Testis (tissue), 3 donors: ENCODE results near the gene NUP50. TPM values are rescaled to one million over a fixed set of nuclear protein-coding genes. Genes with fewer than 3 reads are reported as not detected.
A peak's percentile ranks its signal among the peaks of the same experiment; 100 is the strongest.

Source experiments
- DNase-seq: peaks from one replicate; pipeline ENCODE4 v3.0.0-alpha.2; 2019
- H3K27ac ChIP-seq, 2 donors: fragments of 200-600 bp; sonication (generic); one replicate each; pipeline ENCODE4 v1.5.1; 2019
- H3K27me3 ChIP-seq: fragments of 200-600 bp; sonication (generic); one replicate; pipeline ENCODE4 v1.5.1; 2019
- H3K36me3 ChIP-seq: fragments of 200-600 bp; sonication (generic); one replicate; pipeline ENCODE4 v1.5.1; 2017; ENCODE audit warnings: low read depth; ENCODE audit errors: missing control alignments
- H3K4me1 ChIP-seq: fragments of 200-600 bp; sonication (generic); one replicate; pipeline ENCODE4 v1.5.1; 2019
- H3K4me3 ChIP-seq, 2 donors: fragments of 200-600 bp; sonication (generic); one replicate each; pipeline ENCODE4 v1.5.1; 2017 to 2019
- H3K9me3 ChIP-seq: fragments of 200-600 bp; sonication (generic); one replicate; pipeline ENCODE4 v1.5.1; 2017
- POLR2A ChIP-seq: fragments of 450-650 bp; IDR thresholded peaks from one replicate; pipeline ENCODE4 v1.6.1; 2017; ENCODE audit warnings: antibody characterized with exemption, mild to moderate bottlenecking, moderate library complexity
- WGBS, 2 donors: methylation state at CpG; one replicate each; pipeline ENCODE4 v1.1.5; 2018; 5-methylcytosine and 5-hydroxymethylcytosine counted together
- intact Hi-C: fragments of 100-400 bp; cut with DNase I; formaldehyde crosslinking; loops from one replicate; pipeline ENCODE4 v1.15.1; 2023; ENCODE audit warnings: low total_unique reads
- polyA plus RNA-seq: library from polyadenylated mRNA; stranded (reverse); fragments of 350-450 nt; fragmentation: Illumina TruSeq; extraction: RNeasy Lipid Tissue Mini Kit (QIAGEN cat#74804); gene quantifications from one replicate; pipeline ENCODE4 v1.2.3, GENCODE V29; 2014; ENCODE audit warnings: low read depth, low replicate concordance; ENCODE audit not compliant: insufficient read depth
- total RNA-seq, 2 donors: library from RNA; depleted of rRNA; stranded (reverse); fragments of >200 nt; gene quantifications; one replicate each; pipeline ENCODE4 v1.2.3, GENCODE V29; 2016
- TF ChIP-seq, protein P1 (sequence below), 3 experiments: fragments of 450-650 bp in 2 of 3; fragments of 200-600 bp in 1 of 3; sonication (generic) in 1 of 3; IDR thresholded peaks; one replicate each; pipeline ENCODE4 v1.5.1; 2016 to 2019; ENCODE audit warnings: antibody characterized with exemption in 3 of 3, mild to moderate bottlenecking in 2 of 3, moderate library complexity in 1 of 3

Gene NUP50
- total and polyA plus RNA-seq, 3 donors from 2014 or later, result 66.2 to 120 (median 119) TPM

DNA sequence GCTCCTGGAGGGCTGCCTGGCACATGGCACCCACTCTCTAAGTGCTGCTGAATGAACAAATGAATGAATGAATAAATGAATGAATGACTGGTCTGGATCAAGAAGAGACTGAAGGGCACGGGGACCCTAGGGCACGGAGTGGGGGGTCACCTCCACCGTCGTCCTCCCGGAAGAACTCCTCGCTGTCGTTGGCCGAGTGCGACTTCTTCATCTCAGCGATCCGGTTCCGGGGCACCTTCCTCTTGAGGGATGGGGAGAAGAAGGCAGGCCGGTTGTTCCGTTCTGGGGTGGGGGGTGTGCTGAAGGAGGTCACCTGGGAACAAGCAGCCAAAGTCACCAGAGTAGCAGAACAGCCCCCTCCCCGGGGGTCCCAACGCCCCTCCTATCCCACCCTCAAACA is 36.0 kb downstream of the NUP50 start:
- Histone ChIP-seq H3K9me3 (no peaks in the 10 kb centered on the region), H3K27ac (peak overlapping the region; percentile 63 to 71), H3K4me1 (peaks cover 24% of the 10 kb centered on the region), H3K27me3 (no peaks in the 10 kb centered on the region), H3K36me3 (no peaks in the 10 kb centered on the region), H3K4me3 (no peak overlapping the region)
- WGBS, 2 donors, result 93 to 97% methylated on average over 16 of the region's 16 CpGs
- intact Hi-C loops, result no loop called here
- TF ChIP-seq, protein P1, sequence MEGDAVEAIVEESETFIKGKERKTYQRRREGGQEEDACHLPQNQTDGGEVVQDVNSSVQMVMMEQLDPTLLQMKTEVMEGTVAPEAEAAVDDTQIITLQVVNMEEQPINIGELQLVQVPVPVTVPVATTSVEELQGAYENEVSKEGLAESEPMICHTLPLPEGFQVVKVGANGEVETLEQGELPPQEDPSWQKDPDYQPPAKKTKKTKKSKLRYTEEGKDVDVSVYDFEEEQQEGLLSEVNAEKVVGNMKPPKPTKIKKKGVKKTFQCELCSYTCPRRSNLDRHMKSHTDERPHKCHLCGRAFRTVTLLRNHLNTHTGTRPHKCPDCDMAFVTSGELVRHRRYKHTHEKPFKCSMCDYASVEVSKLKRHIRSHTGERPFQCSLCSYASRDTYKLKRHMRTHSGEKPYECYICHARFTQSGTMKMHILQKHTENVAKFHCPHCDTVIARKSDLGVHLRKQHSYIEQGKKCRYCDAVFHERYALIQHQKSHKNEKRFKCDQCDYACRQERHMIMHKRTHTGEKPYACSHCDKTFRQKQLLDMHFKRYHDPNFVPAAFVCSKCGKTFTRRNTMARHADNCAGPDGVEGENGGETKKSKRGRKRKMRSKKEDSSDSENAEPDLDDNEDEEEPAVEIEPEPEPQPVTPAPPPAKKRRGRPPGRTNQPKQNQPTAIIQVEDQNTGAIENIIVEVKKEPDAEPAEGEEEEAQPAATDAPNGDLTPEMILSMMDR (IDR thresholded peaks at IDR 0.05), result no peak
- no peak for TF ChIP-seq POLR2A
- DNase-seq, result no peak

GRCh38 chr22:45200230-45200629 is 36.5 kb downstream of the NUP50 start:
- no peaks in the 10 kb centered on the region for H3K36me3 ChIP-seq

DNA sequence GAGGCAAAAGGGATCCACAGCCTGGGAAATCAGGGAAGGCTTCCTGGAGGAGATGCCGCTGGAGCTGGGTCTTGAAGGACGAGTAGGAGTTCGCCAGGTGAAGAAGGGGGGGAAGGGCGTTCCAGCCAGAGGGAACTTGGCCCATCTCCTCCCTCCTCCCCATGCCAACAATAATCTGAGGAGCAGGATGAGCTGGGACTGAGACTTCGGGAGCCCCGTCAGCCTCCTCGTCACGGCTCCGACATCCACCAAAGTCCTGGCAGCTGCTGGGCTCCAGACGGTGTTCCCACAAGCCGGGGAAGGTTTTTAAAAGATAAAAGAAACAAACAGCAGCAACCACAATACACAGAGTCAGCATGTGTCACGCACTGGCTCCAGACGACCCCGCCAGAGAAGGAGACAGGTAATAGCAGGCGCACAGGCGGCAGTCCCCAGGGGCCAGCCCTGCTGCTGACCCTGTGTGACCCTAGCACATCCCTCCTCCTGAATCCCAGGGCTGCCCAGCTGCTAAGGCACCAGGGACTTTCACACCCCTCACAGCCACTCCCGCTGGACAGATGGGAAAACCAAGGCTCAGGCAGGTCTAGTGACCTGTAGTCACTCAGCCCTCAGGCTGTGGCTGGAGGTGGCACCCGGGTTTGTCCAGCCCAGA is 37.3 kb downstream of the NUP50 start:
- Histone ChIP-seq H3K4me1 (peaks cover 28% of the 10 kb centered on the region), H3K27ac (peak overlapping the region; percentile 50 to 71), H3K9me3 (no peaks in the 10 kb centered on the region), H3K27me3 (no peaks in the 10 kb centered on the region), H3K36me3 (no peaks in the 10 kb centered on the region), H3K4me3 (peak overlapping the region in 1 of 2 donors; percentile 13)
- intact Hi-C loops, result no loop called here
- 62 to 93% methylated on average over 15 to 18 of the region's 18 CpGs for WGBS, 2 donors
- TF ChIP-seq POLR2A, result no peak
- TF ChIP-seq, protein P1 (IDR thresholded peaks at IDR 0.05), result no peak
- DNase-seq, result no peak

More at GRCh38 chr22:45200230-45200629, 36.5 kb downstream of the NUP50 start:
- H3K27me3 ChIP-seq, result no peaks in the 10 kb centered on the region
- intact Hi-C loops, result no loop called here
- H3K4me3 ChIP-seq, result no peak overlapping the region
- H3K4me1 ChIP-seq, result peaks cover 28% of the 10 kb centered on the region
- DNase-seq, result no peak
- 87 to 88% methylated on average over 4 to 9 of the region's 9 CpGs for WGBS, 2 donors
- H3K9me3 ChIP-seq, result no peaks in the 10 kb centered on the region
- peak overlapping the region; percentile 63 to 71 for H3K27ac ChIP-seq
- no peak for TF ChIP-seq POLR2A
- TF ChIP-seq, protein P1 (IDR thresholded peaks at IDR 0.05), result no peak

DNA sequence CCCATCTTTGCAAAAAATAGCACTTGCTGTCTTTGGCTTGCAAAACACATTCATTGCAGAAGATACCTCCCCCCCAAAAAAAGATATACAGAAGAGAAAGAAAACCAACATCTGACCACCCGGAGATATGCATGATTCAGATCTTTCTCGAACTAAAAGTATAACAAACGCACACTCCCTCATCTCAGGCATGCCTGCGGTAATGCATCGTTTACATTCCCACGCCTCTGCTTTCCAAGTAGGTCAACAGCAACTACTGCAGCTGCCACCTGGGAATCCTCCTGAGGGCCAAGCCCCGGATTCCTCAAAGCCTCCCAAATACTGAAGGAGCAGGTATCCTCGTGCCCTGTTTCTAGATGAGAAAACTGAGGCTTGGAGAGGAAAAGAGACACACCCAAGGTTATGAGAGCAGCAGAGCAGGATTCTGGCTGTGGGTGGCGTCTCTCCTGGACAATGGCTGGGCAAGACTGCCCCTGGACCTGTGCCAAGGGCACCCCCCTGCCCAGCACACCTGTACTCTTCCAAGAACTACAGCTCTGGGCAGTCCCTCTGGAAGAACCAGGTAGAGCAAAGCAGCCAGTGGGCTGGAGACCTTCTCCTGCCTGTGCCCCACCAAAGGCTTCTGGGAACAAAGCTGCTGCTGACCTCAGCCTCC is 38.1 kb downstream of the NUP50 start:
- intact Hi-C loops, result no loop called here
- Histone ChIP-seq H3K27me3 (no peaks in the 10 kb centered on the region), H3K36me3 (no peaks in the 10 kb centered on the region), H3K9me3 (no peaks in the 10 kb centered on the region), H3K4me3 (peak overlapping the region in 1 of 2 donors; percentile 13), H3K4me1 (peaks cover 28% of the 10 kb centered on the region), H3K27ac (peak overlapping the region; percentile 50 to 71)
- DNase-seq, result no peak
- TF ChIP-seq, protein P1 (IDR thresholded peaks at IDR 0.05), result no peak
- no peak for TF ChIP-seq POLR2A
- 64 to 67% methylated on average over 9 of the region's 9 CpGs for WGBS, 2 donors
